Mucosa of rectum (tissue), 2 donors: ENCODE measurements around the gene PODXL2.
A peak's percentile ranks its signal among the peaks of the same experiment; 100 is the strongest.

Experiments
- H3K27ac ChIP-seq, 2 donors: one replicate each; pipeline ENCODE4 v1.7.0; 2013; ENCODE audit warnings: inconsistent platforms in 2 of 2, low read depth in 2 of 2, low read length in 2 of 2
- H3K27me3 ChIP-seq, 2 donors: one replicate each; pipeline ENCODE4 v1.7.0; 2013; ENCODE audit warnings: low read length in 2 of 2; ENCODE audit not compliant: control insufficient read depth in 2 of 2, insufficient read depth in 2 of 2
- H3K36me3 ChIP-seq, 2 donors: one replicate each; pipeline ENCODE4 v1.7.0; 2013; ENCODE audit warnings: low read length in 2 of 2; ENCODE audit not compliant: control insufficient read depth in 2 of 2, insufficient read depth in 2 of 2
- H3K4me1 ChIP-seq, 2 donors: one replicate each; pipeline ENCODE4 v1.7.0; 2013; ENCODE audit warnings: low read length in 2 of 2, mild to moderate bottlenecking in 1 of 2; ENCODE audit not compliant: control insufficient read depth in 2 of 2, insufficient read depth in 2 of 2
- H3K4me3 ChIP-seq, 2 donors: one replicate each; pipeline ENCODE4 v1.7.0; 2013; ENCODE audit warnings: low read length in 2 of 2
- H3K9ac ChIP-seq, 2 donors: one replicate each; pipeline ENCODE4 v1.7.0; 2013; ENCODE audit warnings: low read length in 2 of 2, low read depth in 1 of 2, mild to moderate bottlenecking in 1 of 2
- H3K9me3 ChIP-seq, 2 donors: one replicate each; pipeline ENCODE4 v1.7.0; 2013; ENCODE audit warnings: low read length in 2 of 2; ENCODE audit not compliant: control insufficient read depth in 2 of 2
- donor health status: healthy.
- donor health status: Normal muscosa, but diverticular disease.

Gene PODXL2

DNA sequence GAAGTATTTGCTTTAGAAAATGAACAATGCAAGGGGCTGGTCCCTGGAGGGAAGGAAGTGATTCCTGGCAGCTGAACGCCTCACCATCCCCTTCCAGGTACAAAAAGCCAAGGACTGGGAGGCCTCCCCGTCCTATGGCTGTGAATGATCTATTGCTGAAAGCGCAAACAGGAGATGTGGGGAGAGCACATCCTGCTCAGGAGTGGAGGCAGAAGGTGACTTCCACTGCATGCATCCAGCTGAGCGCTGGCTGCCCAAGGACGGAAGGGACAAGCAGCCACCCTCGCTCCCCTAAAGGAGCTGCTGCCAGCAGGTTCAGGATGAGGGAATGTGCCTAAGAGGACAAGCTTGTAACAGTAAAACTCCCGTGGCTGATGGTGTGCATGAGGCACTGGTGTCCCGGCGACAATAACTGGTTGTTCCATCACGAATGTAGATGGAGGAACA lies 85.2 kb downstream of the PODXL2 start:
- Histone ChIP-seq H3K4me1 (no peaks in the 10 kb centered on the region), H3K27me3 (no peaks in the 10 kb centered on the region), H3K4me3 (no peak overlapping the region), H3K9ac (no peak overlapping the region), H3K27ac (peak overlapping the region in 1 of 2 donors; percentile 20), H3K36me3 (peaks cover 45 to 52% of the 10 kb centered on the region in 2 donors), H3K9me3 (no peaks in the 10 kb centered on the region)

DNA sequence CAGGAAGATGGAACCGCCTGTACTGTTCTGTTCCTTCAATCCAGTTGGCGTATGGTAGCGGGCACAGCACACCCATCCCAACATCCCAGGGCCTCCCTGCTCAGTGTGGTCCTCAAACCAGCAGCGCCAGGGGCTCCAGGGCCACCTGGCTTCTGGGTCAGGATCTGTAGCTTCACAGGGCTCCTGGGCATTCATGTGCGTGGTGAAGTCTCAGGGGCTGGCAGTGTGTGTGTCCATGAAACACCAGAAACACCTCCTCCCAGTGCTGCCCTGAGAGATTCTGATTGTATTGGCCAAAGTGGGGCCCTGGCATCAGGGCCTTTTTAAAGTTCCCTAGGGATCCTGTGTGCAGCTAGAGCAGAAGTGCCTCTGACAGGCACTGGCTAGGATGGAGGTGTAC lies 85.9 kb downstream of the PODXL2 start:
- Histone ChIP-seq H3K27me3 (no peaks in the 10 kb centered on the region), H3K27ac (peak overlapping the region in 1 of 2 donors; percentile 20), H3K4me1 (no peaks in the 10 kb centered on the region), H3K9ac (no peak overlapping the region), H3K9me3 (no peaks in the 10 kb centered on the region), H3K4me3 (no peak overlapping the region), H3K36me3 (peaks cover 42 to 58% of the 10 kb centered on the region in 2 donors)

DNA sequence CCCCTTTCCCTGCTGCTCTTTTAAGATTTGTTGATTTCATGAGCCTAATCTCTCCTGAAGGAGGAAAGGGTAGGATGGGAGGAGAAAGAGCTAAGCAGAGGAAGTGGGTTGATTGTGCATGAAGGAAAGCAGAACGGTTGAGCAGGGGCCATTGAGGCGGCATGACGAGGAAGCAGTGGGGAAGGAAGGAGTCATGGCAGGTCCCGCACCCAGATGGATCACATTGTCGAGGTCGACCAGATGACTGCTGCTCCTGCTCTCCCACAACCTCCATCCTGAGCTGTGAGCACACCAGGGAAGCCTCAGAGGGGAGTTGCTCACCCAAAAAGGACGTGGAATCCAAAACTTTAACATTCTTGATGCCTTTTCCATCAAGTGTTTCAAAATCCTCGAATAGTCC lies 86.5 kb downstream of the PODXL2 start:
- H3K9me3 ChIP-seq = no peaks in the 10 kb centered on the region
- peaks cover 49 to 54% of the 10 kb centered on the region in 2 donors for H3K36me3 ChIP-seq
- no peaks in the 10 kb centered on the region for H3K27me3 ChIP-seq
- H3K4me3 ChIP-seq = no peak overlapping the region
- H3K4me1 ChIP-seq = no peaks in the 10 kb centered on the region
- no peak overlapping the region for H3K27ac ChIP-seq
- no peak overlapping the region for H3K9ac ChIP-seq

DNA sequence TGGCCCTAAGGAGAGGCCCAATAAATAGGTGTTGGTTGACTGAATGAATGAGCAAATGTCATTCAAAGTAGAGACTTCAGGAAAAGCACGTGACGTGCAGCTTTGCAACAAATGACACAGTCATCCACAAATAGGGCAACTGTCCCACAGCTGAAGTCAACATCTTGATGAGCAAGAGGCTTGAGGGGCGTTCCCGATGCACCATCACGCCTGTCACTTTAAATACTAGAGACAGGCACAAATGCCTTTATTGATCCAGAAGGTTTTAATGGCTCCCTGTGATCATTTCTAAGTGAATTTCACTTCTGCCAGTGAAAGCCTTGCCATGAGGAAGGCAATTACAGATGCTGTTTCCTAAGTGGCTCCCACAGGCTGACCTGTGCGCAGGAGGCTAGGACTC lies 87.4 kb downstream of the PODXL2 start:
- Histone ChIP-seq H3K4me1 (no peaks in the 10 kb centered on the region), H3K36me3 (peaks cover 49% of the 10 kb centered on the region in 2 donors), H3K27ac (no peak overlapping the region), H3K9ac (no peak overlapping the region), H3K4me3 (no peak overlapping the region), H3K27me3 (no peaks in the 10 kb centered on the region), H3K9me3 (no peaks in the 10 kb centered on the region)

DNA sequence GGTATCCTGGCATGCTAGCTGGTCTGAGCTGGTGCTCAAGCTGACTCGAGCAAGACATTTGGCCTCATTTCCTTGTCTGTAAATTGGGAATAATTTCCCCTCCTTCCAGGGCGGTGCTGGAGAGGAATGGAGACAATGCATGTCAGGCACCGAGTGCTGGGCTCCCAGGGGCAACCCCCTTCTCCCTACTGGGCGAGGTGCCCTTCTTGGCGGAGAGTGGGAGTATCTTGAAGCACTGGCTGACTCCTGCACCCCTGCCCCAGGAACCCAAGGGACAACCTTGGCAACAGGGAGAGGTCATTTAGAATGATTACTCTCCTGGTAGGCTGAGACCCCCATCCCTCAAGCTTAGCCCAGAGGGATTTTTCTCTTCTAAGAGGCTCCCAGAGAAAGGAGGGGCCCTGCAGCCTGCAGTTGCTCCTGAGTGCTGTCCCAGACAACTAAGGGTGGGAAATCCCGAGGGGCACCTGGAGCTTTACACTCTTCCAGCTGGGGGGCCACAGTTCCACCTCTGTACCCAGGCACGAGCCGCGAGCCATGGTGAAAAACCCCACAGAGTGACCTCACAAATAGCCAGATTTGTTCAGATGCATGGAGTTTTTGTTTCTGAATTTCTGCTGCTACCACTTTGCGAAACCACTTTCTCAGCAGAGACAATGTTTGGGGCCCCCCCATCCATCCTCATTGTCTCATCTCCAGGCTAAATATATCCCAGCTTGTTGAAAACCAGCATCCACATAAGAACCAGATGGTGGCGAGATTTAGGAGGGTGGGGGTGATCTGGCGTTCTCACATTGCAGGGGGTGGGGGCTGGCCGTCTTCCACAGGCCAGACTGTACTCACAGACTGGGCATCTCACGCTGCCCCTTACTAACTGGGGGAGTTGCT lies 88.6 kb downstream of the PODXL2 start:
- Histone ChIP-seq H3K4me1 (no peaks in the 10 kb centered on the region), H3K4me3 (no peak overlapping the region), H3K27ac (no peak overlapping the region), H3K9ac (no peak overlapping the region), H3K9me3 (no peaks in the 10 kb centered on the region), H3K36me3 (peaks cover 42 to 46% of the 10 kb centered on the region in 2 donors), H3K27me3 (no peaks in the 10 kb centered on the region)

DNA sequence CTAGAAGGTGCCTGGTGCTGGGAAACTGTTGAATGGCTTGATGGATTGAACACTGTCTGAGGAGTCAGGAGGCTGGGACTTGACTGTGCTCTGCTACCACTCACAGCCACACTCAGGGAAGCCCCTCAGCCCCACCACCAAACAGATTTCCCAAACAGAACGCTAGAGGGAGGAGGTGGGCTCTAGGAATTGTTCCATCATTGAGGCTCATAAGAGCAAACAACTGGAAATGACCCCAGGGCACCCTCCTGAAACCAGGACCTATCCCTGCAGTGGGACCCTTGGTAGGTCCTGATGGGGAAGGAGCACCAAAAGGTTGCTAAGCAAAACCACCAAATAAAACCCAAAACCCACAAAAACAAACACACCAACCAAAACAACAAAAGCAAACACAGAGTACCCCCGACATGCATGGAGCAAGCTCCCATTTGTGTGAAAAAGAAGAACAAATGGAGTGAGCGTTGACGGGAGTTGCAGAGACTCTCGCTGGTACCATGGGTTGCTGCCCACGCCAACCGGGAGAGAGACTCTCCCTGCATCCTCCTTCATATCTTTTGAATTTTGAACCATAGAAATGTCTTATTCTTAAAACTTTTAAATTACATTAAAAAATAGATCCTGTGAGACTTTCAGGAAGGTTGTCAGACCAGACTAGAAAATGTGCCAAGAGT lies 89.4 kb downstream of the PODXL2 start:
- no peak overlapping the region for H3K9ac ChIP-seq
- peaks cover 36 to 40% of the 10 kb centered on the region in 2 donors for H3K36me3 ChIP-seq
- H3K9me3 ChIP-seq = no peaks in the 10 kb centered on the region
- H3K4me1 ChIP-seq = no peaks in the 10 kb centered on the region
- no peak overlapping the region for H3K4me3 ChIP-seq
- no peaks in the 10 kb centered on the region for H3K27me3 ChIP-seq
- H3K27ac ChIP-seq = no peak overlapping the region

DNA sequence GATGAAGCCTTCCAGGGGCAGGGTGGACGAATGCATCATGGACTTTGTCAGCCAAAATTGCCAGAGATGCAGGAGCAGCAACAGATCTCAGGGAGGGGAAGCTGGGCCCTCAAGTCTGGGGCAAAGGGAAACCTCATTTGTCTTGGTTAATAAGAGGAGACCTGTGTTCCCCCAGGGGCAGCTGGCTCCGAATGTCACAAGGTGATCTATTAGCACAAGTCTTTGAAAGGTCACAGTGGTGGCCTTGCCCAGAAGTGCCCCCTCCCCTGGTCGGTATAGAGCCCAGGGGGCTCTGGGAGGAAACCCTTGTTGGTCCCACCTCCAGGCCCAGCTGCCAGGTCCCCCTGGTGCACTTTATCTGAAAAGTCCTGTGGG lies 89.9 kb downstream of the PODXL2 start:
- H3K36me3 ChIP-seq = peaks cover 33 to 38% of the 10 kb centered on the region in 2 donors
- H3K4me1 ChIP-seq = no peaks in the 10 kb centered on the region
- H3K27ac ChIP-seq = no peak overlapping the region
- H3K27me3 ChIP-seq = no peaks in the 10 kb centered on the region
- H3K9ac ChIP-seq = no peak overlapping the region
- H3K4me3 ChIP-seq = no peak overlapping the region
- no peaks in the 10 kb centered on the region for H3K9me3 ChIP-seq

DNA sequence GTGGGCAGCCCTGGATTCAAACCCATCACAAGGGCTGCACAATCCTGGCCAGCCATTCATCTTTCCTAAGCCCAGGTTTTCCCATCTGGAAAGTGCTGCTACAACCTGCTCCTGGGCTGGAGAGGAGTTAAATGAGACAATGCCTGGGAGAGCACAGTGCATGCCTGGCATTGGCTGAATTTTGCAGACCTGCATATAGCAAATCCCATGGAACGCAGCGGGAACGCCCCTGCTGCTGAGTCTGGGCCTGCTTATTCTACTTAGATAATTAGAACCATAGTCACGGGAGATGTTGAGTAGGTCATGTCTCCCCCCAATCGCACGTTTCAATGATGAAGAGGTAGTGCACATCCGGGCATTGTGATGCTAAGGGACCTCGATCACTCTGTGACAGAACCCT lies 90.4 kb downstream of the PODXL2 start:
- Histone ChIP-seq H3K36me3 (peaks cover 33 to 34% of the 10 kb centered on the region in 2 donors), H3K4me3 (no peak overlapping the region), H3K27ac (no peak overlapping the region), H3K4me1 (no peaks in the 10 kb centered on the region), H3K9me3 (no peaks in the 10 kb centered on the region), H3K9ac (no peak overlapping the region), H3K27me3 (no peaks in the 10 kb centered on the region)

DNA sequence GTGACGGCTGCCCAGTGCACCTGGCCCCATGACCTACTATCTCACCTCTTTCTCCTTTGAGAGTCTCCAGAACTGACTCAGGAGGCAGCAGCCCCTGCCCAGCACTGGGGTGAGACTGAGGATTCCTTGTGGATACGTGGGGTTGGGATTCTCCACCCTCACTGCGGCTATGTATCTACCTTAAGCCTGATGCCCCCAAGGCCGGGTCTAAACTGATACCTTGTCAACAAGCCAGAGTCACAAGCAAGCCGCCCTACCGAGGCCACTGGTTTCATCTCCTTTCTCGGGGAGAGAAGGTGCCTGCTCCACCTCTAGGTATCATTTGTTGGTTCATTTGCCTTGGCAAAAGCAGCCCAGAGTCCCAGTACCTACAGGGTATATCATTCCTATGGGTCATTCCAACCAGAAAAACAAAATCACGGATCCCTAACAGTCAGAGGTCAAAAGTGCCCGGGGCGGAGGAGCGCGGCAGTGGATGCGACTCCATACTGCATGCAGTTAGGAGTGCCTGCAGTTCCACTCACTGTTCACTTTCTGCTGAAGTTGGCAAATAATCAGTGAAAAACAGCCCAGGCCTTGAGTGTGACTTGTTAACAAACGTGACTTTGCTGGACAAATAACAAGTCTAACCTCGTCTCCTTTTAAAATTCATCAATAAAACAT lies 91.3 kb downstream of the PODXL2 start:
- Histone ChIP-seq H3K4me3 (no peak overlapping the region), H3K27me3 (no peaks in the 10 kb centered on the region), H3K9ac (no peak overlapping the region), H3K9me3 (no peaks in the 10 kb centered on the region), H3K36me3 (peaks cover 30 to 31% of the 10 kb centered on the region in 2 donors), H3K4me1 (no peaks in the 10 kb centered on the region), H3K27ac (no peak overlapping the region)
